ENCODE data around the gene CASP9. TPM values are rescaled to one million over a fixed set of nuclear protein-coding genes. Genes with fewer than 3 reads are reported as not detected.

The CASP9 gene
- polyA plus RNA-seq, 5 donors = 16.8 to 21.8 (median 20.3) TPM

- DNase-seq = no peak
These were observed 74.4 kb downstream of the CASP9 start for GRCh38 chr1:15449567-15449966.

GRCh38 chr1:15448877-15449462 is 75.0 kb downstream of the CASP9 start:
- DNase-seq = no peak

GRCh38 chr1:15446212-15446611 is 77.8 kb downstream of the CASP9 start:
- no peak for DNase-seq

GRCh38 chr1:15445390-15446122 is 78.5 kb downstream of the CASP9 start:
- no peak for DNase-seq

GRCh38 chr1:15444468-15445389 is 79.3 kb downstream of the CASP9 start:
- DNase-seq = no peak

- no peak for DNase-seq
These were observed 80.7 kb downstream of the CASP9 start for GRCh38 chr1:15443281-15443680.

- no peak for DNase-seq
These were observed 81.3 kb downstream of the CASP9 start for GRCh38 chr1:15442759-15443158.

GRCh38 chr1:15442119-15442518 is 81.9 kb downstream of the CASP9 start:
- DNase-seq = no peak

Other genes with a start within 250 kb of the CASP9 start
- 10 to 100 TPM; 10.5 to 26.9 (median 13.7) TPM for gene EFHD2, start 114.3 kb downstream of the CASP9 start, polyA plus RNA-seq (ENCODE audit: insufficient read depth in 1 of 5, insufficient read length in 5 of 5, low replicate concordance in 1 of 5)
- gene CTRC, start 85.8 kb downstream of the CASP9 start, polyA plus RNA-seq (ENCODE audit: insufficient read depth in 1 of 5, insufficient read length in 5 of 5, low replicate concordance in 1 of 5) = under 1 TPM; 0.07 to 0.22 (median 0.14) TPM
- gene CELA2A, start 67.5 kb downstream of the CASP9 start, polyA plus RNA-seq (ENCODE audit: insufficient read depth in 1 of 5, insufficient read length in 5 of 5, low replicate concordance in 1 of 5) = under 1 TPM in 3 of 5 donors, not detected in 2; 0.24 to 0.46 (median 0.30) TPM
- under 1 TPM; 0.31 to 1.00 (median 0.77) TPM for gene CELA2B, start 48.1 kb downstream of the CASP9 start, polyA plus RNA-seq (ENCODE audit: insufficient read depth in 1 of 5, insufficient read length in 5 of 5, low replicate concordance in 1 of 5)
- gene DNAJC16, start 2.6 kb upstream of the CASP9 start, polyA plus RNA-seq (ENCODE audit: insufficient read depth in 1 of 5, insufficient read length in 5 of 5, low replicate concordance in 1 of 5) = 10 to 100 TPM; 14.8 to 19.7 (median 17.0) TPM
- under 1 TPM; 0.32 to 0.67 (median 0.39) TPM for gene AGMAT, start 60.8 kb upstream of the CASP9 start, polyA plus RNA-seq (ENCODE audit: insufficient read depth in 1 of 5, insufficient read length in 5 of 5, low replicate concordance in 1 of 5)
- gene DDI2, start 93.2 kb upstream of the CASP9 start, polyA plus RNA-seq (ENCODE audit: insufficient read depth in 1 of 5, insufficient read length in 5 of 5, low replicate concordance in 1 of 5) = 10 to 100 TPM; 13.3 to 24.0 (median 21.1) TPM
- 10 to 100 TPM; 42.6 to 62.2 (median 55.3) TPM for gene PLEKHM2, start 160.1 kb upstream of the CASP9 start, polyA plus RNA-seq (ENCODE audit: insufficient read depth in 1 of 5, insufficient read length in 5 of 5, low replicate concordance in 1 of 5)
- gene SLC25A34, start 212.0 kb upstream of the CASP9 start, polyA plus RNA-seq (ENCODE audit: insufficient read depth in 1 of 5, insufficient read length in 5 of 5, low replicate concordance in 1 of 5) = 1 to 10 TPM; 2.8 to 5.6 (median 4.2) TPM
- under 1 TPM in 3 of 5 donors, not detected in 2; 0.06 to 0.16 (median 0.16) TPM for gene TMEM82, start 218.3 kb upstream of the CASP9 start, polyA plus RNA-seq (ENCODE audit: insufficient read depth in 1 of 5, insufficient read length in 5 of 5, low replicate concordance in 1 of 5)
- 10 to 100 TPM; 49.8 to 97.0 (median 72.9) TPM for gene FBLIM1, start 234.6 kb upstream of the CASP9 start, polyA plus RNA-seq (ENCODE audit: insufficient read depth in 1 of 5, insufficient read length in 5 of 5, low replicate concordance in 1 of 5)